ENCODE data around the gene TMBIM6. TPM values are rescaled to one million over a fixed set of nuclear protein-coding genes. Genes with fewer than 3 reads are reported as not detected.

Gene TMBIM6
- total RNA-seq, 1 experiment from 2014 or later: 532 TPM

- DNase-seq (ENCODE audit: low read depth): no peak
Measured at GRCh38 chr12:49796606-49797448, 55.5 kb downstream of the TMBIM6 start.

GRCh38 chr12:49797449-49797776, 56.1 kb downstream of the TMBIM6 start:
- DNase-seq (ENCODE audit: low read depth): no peak

- no peak for DNase-seq (ENCODE audit: low read depth)
Measured at GRCh38 chr12:49798248-49798647, 56.9 kb downstream of the TMBIM6 start.

DNA sequence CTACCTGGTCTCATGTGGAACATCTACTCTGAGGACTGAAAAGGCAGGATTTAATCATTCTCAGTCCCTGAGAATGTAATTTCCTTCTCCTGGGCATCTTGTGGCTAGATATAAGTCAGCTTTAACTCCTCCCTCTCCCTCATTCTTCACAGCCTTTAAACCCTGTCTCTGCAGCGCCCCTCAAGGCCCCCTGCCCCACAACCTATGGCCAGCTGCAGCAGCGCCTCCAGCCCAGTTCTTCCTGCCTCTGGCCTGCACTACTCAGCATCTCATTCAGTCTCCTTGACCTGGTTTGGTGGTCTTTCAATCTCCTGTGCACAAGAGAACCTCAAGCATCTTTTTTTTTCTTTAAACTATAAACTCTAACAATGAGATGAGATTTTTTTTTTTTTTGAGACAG, 57.6 kb downstream of the TMBIM6 start:
- no peak for DNase-seq (ENCODE audit: low read depth)

DNA sequence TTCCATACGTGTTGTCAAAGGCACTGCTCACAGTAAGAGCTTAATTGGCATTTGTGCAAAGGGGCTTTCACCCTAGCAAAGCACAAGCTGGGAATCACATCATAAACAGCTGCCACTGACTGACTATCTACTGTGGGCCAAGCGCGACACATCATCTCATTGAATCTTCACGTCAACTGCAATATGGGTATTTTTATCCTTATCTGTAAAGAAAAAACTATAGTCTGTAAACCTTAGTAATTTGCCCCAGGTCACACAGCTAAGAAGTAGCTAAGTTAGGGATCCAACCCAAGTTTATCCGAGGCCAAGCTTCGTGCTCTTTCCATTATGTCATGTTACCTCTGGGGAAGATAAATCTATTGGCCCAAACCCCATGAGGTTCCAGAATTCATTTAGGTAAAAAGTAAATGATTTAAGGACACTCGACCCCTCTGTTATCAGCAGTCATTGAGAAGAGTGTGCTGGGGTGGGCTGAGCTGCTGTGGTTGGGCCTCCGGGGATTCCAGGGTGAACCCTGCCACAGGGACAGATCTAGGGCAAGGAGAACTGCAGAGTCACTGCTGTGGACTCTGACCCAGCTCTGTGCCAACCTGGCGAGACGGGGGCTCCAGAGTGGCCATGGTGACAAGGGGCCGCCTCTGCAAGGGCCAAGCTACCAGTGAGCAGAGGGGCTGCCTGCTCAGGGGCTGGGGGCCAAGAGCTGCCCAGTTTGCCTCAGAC, 59.2 kb downstream of the TMBIM6 start:
- DNase-seq (ENCODE audit: low read depth): no peak

GRCh38 chr12:49801141-49802063, 60.0 kb downstream of the TMBIM6 start:
- DNase-seq (ENCODE audit: low read depth): no peak

DNA sequence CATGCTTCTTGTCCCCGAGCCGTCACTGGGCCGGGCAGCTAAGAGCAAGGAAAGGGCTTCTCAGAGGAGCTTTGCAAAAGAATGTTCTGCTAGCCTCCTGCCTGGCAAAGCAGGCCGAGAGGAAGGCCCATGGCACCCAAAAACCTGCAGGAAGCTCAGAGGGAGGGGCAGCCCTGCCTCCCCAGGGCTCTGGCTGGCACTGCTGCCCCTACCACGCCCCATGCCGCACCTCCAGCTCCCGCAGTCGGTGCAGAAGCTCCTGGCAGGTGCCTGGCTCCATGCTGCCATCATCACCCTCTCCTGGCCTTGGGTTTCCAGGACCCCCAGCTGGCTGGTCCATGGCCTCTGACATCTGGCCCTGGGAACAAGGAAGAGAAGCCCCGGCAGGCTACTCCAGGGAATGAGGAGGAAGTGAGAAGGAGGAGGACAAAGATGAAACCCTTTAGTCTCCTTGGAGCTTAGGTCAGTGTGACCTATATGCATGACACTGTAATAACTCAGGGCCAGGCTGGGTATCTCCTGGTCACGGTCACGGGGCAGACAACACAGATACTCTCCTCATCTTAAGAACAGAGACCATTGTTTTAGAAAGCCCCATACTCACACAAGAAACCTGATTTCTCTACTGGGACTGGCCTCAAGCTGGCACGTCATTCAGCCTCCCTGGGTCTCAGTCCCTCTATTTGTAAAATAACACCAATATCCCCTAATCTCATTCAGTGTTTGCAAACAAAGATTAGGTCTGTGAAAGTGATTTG, 62.5 kb downstream of the TMBIM6 start:
- no peak for DNase-seq (ENCODE audit: low read depth)

GRCh38 chr12:49804821-49805220, 63.5 kb downstream of the TMBIM6 start:
- DNase-seq (ENCODE audit: low read depth): no peak

DNA sequence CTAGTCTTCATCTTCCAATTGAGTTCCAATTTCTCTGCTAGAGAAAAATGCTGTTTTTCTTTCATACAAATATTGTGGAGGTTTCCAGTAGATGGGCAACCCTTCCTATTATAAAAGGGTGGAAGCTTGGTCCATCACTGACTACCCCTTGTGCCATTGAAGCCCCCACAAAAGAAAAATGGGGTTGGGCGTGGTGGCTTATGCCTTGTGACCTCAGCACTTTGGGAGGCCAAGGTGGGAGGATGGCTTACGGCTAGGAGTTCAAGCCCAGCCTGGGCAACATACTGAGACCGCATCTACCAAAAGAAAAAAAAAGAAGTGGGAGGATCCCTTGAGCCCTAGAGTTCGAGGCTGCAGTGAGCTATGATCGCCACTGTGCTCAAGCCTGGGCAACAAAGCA, 64.1 kb downstream of the TMBIM6 start:
- no peak for DNase-seq (ENCODE audit: low read depth)

DNA sequence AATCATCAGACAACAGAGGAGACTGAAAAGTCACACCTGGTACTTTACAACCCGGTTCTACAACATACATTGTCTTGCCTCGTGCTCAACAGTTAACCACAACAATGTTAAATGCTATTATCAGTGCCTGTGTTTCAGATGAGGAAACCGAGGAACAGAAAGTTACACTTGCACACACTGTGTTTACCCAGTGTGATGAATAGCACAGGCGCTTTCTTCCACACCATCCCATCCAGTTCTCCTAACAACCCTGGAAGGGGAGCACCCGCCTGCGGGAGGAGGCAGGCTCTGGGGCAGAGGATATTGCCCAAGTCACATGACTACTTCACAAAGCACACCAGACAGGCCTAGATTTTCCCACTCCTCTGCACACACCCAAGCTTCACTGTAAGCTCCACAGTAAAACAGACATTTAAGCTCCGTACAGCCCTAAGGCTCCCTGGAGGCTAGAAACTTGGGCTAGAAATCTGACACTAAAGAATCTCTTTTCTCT, 65.0 kb downstream of the TMBIM6 start:
- no peak for DNase-seq (ENCODE audit: low read depth)

- no peak for DNase-seq (ENCODE audit: low read depth)
Measured at GRCh38 chr12:49806877-49807276, 65.5 kb downstream of the TMBIM6 start.

DNA sequence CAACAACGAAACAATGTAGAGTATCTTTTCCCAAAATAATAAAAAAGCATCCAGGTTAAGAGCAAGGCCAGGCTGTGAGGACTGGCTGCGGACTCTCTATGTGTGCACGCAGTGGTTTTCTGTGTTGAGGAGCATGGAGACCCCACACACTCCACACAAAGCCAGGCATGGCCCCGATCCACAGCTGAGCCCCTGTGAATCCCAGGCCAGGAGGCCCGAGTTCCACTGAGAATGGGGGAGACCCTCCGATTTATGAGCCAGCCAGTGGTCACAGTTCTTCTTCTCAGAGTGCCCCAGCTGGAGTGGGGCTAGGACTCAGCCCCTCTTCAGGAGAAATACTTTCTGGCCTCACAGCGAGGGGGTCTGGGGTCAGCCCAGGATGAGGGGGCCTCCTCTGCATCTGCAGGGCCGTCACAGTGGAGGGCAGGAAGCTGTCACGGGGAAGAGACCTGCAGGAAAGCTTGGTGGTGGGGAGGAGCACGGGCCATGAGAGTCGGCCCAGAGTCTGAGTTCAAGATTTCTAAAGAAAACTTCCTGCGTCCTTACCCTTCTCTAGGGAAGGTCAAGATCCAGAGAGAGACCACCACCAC, 66.7 kb downstream of the TMBIM6 start:
- no peak for DNase-seq (ENCODE audit: low read depth)

- no peak for DNase-seq (ENCODE audit: low read depth)
Measured at GRCh38 chr12:49808686-49809380, 67.5 kb downstream of the TMBIM6 start.

GRCh38 chr12:49809381-49809905, 68.1 kb downstream of the TMBIM6 start:
- DNase-seq (ENCODE audit: low read depth): no peak

DNA sequence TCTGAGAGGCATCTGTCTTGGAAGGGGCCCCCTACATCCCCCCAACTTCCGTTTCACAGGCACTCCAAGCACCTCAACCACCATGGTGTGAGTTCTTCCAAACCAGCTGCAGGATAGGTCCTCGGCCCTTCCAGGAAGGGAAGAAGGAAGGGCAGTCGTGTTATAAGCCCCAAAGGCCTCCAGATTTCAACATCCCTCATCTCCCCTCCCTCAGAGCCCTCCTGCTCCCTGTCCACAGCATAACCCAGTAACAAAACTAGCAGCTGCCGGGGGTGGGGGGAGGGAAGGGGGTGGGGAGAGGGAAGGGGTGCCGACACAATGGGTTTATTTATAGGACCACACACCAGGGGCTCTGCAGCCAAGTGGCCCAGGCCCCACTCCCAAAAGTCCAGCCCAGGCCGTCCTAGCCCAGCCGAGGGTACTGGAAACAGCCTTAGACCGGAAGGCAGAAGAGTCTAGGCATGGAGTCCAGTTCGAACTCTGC, 68.6 kb downstream of the TMBIM6 start:
- DNase-seq (ENCODE audit: low read depth): no peak

DNA sequence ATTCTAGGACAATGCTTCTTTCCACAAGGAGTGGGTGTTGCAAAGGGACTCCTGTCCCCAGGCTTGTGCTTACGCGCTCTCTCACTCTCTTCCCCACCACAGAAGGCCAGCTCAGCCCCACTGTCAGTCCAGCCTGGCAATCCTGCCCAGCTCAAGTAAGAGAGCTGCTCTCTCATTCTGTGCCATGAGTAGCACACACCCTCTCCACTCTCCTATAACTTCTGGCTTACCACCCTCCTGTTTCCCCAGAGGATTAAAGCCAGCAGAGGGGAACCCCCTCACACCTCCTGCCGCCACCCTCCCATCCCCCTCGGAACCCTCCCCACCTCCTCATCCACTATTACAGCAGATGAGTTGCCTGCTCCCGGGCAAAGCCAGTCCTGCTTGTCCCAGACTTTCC, 69.8 kb downstream of the TMBIM6 start:
- no peak for DNase-seq (ENCODE audit: low read depth)

DNA sequence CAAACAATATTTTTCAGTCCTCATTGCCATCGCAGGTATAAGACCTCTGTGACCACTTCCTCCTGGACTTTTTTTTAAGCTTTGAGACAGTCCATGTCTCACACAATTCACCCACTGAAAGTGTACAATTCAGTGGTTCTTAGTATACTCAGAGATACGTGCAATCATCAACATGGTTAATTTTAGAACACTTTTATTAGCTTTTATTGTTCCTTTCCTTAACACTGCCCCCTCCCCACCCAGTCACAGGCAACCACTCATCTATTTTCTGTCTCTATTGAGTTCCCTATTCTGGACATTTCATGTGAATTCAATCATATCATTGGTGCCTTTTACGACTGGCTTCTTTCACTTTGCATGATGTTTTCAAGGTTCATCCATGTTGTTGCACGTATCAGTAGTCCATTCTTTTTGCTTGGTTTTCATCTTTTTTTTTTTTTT, 70.6 kb downstream of the TMBIM6 start:
- DNase-seq (ENCODE audit: low read depth): no peak

GRCh38 chr12:49813131-49813530, 71.8 kb downstream of the TMBIM6 start:
- DNase-seq (ENCODE audit: low read depth): no peak

All from HT1080 (cell line).